GM12875 (cell line): ENCODE results near the gene MATCAP1.
A peak's percentile ranks its signal among the peaks of the same experiment; 100 is the strongest.

Experiments
- H3K4me3 ChIP-seq: one replicate; pipeline ENCODE4 v1.5.1; 2011; ENCODE audit warnings: low read depth, low read length, control low read depth
- TF ChIP-seq, protein P1 (sequence below): IDR thresholded peaks from 2 replicates; pipeline ENCODE4 v1.5.1; 2011; ENCODE audit warnings: low read depth, mild to moderate bottlenecking, control low read depth, inconsistent platforms, low read length, moderate library complexity, borderline replicate concordance; ENCODE audit not compliant: insufficient read depth

Gene MATCAP1

DNA sequence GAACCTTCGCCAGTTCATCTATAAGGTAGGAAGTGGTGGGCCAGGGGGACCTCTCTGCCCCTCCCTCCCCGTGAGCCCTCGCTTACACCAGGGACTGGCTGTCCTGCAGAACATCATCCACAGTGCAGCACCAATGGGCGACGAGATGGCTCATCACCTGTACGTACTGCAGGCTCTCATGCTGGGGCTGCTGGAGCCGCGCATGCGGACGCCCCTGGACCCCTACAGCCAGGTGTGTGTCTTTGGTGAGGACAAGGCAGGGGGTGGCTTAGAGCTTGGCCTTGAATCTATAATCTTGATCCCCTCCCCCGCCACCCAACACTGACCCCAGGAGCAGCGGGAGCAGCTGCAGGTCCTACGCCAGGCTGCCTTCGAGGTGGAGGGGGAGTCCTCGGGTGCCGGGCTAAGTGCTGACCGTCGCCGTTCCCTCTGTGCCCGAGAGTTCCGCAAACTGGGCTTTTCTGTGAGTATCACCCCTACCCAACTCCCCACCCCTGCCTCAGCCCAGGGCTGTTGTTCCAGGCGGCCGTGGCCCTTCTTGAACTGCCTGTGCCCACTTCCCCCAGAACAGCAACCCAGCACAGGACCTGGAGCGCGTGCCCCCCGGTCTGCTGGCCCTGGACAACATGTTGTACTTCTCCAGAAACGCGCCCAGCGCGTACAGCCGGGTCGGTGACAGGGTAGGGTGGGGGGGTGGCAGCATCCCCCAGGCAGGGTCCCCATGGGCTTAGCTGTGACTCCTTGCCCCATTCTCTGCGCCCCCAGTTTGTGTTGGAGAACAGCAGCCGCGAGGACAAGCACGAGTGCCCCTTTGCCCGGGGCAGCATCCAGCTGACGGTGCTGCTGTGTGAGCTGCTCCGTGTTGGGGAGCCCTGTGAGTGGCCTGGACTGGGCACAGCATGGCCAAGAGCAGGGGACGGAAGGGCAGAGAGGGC, 17.9 kb upstream of the MATCAP1 start:
- no peak overlapping the region for H3K4me3 ChIP-seq
- TF ChIP-seq, protein P1, sequence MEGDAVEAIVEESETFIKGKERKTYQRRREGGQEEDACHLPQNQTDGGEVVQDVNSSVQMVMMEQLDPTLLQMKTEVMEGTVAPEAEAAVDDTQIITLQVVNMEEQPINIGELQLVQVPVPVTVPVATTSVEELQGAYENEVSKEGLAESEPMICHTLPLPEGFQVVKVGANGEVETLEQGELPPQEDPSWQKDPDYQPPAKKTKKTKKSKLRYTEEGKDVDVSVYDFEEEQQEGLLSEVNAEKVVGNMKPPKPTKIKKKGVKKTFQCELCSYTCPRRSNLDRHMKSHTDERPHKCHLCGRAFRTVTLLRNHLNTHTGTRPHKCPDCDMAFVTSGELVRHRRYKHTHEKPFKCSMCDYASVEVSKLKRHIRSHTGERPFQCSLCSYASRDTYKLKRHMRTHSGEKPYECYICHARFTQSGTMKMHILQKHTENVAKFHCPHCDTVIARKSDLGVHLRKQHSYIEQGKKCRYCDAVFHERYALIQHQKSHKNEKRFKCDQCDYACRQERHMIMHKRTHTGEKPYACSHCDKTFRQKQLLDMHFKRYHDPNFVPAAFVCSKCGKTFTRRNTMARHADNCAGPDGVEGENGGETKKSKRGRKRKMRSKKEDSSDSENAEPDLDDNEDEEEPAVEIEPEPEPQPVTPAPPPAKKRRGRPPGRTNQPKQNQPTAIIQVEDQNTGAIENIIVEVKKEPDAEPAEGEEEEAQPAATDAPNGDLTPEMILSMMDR = no peak

DNA sequence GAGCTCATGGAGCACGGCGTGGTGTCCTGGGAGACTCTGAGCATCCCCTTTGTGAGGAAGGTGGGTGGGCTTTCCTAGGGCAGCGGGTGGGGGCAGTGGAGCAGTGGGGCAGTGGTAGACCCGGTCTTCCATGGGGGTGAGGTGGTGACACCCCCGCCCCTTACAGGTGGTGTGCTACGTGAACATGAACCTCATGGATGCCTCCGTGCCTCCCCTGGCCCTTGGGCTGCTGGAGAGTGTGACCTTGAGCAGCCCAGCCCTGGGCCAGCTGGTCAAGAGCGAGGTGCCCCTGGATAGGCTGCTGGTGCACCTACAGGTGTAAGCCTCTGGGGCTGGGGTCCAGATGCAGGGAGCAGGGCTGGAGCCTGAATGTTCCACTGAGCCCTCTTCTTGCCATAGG, 16.7 kb upstream of the MATCAP1 start:
- TF ChIP-seq, protein P1 = no peak
- no peak overlapping the region for H3K4me3 ChIP-seq

DNA sequence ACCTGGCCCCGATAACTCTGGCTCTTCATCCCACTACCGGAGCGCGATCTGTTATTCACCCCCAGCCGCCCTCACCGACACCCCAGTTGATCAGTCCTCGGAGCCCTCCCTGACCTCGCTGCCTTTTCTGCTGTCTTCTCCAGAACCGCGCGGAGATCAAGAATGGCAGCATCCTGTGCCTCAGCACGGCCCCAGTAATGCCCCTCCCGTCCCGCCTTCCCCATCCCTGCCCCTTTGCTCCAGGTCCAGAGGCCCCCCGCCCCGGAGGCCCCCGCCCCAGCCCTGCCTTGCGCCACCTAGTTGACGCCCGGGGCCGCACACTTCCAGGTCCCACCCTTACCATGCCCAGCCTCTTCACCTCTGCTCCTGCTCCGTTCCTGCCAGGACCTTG, 16.0 kb upstream of the MATCAP1 start:
- TF ChIP-seq, protein P1 = no peak
- H3K4me3 ChIP-seq = no peak overlapping the region

DNA sequence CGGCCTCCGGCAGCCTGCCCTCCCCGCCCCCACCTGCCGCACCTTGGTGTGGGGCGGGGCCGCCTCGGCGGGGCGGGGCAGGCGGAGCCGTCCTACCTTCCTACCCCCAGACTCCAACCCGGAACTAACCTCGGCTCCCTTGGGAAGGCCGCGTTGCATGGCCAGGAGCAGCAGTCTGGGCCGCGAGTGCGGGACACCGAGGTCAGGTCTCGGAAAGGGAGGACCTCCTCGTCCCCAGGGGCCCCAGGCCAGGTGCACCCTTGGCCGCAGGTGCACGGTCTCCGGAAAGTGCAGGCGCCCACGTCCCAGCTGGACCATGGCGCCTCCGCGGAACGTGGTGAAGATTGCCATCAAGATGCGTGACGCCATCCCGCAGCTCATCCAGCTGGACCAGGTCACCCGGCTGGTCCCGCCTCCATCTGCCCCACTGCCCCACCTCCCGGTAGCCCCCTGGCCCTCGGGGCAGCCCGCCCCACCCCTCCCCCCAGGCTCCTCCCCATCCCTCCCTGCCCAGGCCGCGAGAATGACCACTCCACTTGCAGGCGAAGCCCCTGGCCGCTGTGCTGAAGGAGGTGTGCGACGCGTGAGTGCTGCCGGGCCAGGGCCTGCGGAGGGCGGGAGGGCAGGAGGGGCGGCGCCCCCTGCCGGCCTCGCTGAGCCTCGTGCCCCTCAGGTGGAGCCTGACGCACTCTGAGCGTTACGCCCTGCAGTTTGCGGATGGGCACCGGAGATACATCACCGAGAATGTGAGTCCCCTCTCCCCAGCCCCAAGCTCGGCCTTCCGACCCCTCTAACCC, 15.4 kb upstream of the MATCAP1 start, which contains the start of gene ELMO3:
Gene ELMO3, plus strand, starts transcription at position 121 of the 797 bp plus-strand sequence. Its CDS starts 196 bp downstream, at position 317.
- H3K4me3 ChIP-seq = no peak within 1 kb of the TSS
- TF ChIP-seq, protein P1 = 0 out of 2 replicates have a peak, but pooled peaks have one; percentile 19

DNA sequence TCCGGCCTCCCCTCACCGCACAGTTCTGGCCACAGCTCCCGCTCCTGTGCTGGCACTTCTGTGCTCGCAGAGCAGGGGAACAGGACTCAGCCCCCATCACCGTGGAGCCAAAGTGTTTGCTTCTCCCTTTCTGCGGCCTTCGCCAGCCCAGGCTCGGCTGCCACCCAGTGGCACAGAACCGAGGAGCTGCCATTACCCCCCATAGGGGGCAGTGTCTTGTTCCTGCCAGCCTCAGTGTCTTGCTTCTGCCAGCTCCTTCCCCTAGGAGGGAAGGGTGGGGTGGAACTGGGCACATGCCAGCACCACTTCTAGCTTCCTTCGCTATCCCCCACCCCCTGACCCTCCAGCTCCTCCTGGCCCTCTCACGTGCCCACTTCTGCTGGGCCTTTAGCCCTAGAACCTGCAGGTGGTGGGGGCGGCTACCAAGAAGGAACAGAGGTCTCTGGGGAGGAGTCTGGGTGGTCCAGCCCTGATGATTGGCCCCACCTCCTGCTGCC, 14.5 kb upstream of the MATCAP1 start:
- TF ChIP-seq, protein P1 = peak; percentile 56; the same call in 1 of the 2 replicates
- H3K4me3 ChIP-seq = no peak overlapping the region

DNA sequence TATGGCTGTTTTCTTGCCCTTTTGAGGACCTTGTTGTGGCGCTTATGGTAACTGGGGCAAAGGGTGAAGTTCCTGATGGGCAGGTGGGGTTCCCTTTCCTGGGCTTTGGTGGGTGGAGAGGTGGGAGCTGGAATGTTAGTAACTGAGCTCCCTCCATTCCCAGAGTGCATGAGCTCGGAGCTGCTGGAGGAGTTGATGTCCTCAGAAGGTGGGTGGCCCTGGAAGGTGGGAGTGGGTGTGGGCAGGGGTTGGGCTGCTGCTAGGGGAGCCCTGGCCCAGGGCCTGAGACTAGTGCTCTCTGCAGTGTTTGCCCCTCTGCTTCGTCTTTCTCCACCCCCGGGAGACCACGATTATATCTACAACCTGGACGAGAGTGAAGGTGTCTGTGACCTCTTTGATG, 13.9 kb upstream of the MATCAP1 start:
- TF ChIP-seq, protein P1 = no peak

More for the DNA sequence above, 13.9 kb upstream of the MATCAP1 start:
- H3K4me3 ChIP-seq = no peak overlapping the region
